Neuron (in vitro differentiated cells): ENCODE measurements around the gene RXYLT1.

Experiments
- H2AFZ ChIP-seq: one replicate; pipeline ENCODE4 v1.6.1; 2013; ENCODE audit warnings: low read depth, mild to moderate bottlenecking, inconsistent platforms, low read length, moderate library complexity
- H3K27me3 ChIP-seq: one replicate; pipeline ENCODE4 v1.6.1; 2013; ENCODE audit warnings: low read length; ENCODE audit not compliant: insufficient read depth
- H3K36me3 ChIP-seq: one replicate; pipeline ENCODE4 v1.6.1; 2013; ENCODE audit warnings: low read length; ENCODE audit not compliant: insufficient read depth
- H3K4me1 ChIP-seq: one replicate; pipeline ENCODE4 v1.6.1; 2013; ENCODE audit warnings: low read length; ENCODE audit not compliant: insufficient read depth
- H3K4me3 ChIP-seq: 2 replicates; pipeline ENCODE4 v1.5.1; 2013; ENCODE audit warnings: mild to moderate bottlenecking, low read length, moderate library complexity
- H3K9me3 ChIP-seq: one replicate; pipeline ENCODE4 v1.6.1; 2013; ENCODE audit warnings: low read length

Gene RXYLT1

GRCh38 chr12:63855299-63855698 lies 75.6 kb downstream of the RXYLT1 start:
- Histone ChIP-seq H3K36me3 (peaks cover 7% of the 10 kb centered on the region), H3K4me3 (no peak overlapping the region), H3K9me3 (no peaks in the 10 kb centered on the region)

GRCh38 chr12:63857771-63858670 lies 78.3 kb downstream of the RXYLT1 start:
- no peaks in the 10 kb centered on the region for H3K9me3 ChIP-seq
- H3K4me1 ChIP-seq: peaks cover 12% of the 10 kb centered on the region
- H2AFZ ChIP-seq: no peak overlapping the region
- peaks cover 2% of the 10 kb centered on the region for H3K36me3 ChIP-seq
- H3K27me3 ChIP-seq: no peaks in the 10 kb centered on the region
- H3K4me3 ChIP-seq: no peak overlapping the region

More at GRCh38 chr12:63855299-63855698, 75.6 kb downstream of the RXYLT1 start:
- Histone ChIP-seq H3K27me3 (no peaks in the 10 kb centered on the region), H3K4me1 (peaks cover under 1% of the 10 kb centered on the region), H2AFZ (no peak overlapping the region)
